H1 (cell line): ENCODE results near the gene THRB. TPM values are rescaled to one million over a fixed set of nuclear protein-coding genes. Genes with fewer than 3 reads are reported as not detected.

ENCODE experiments used
- CTCF ChIA-PET: fragments of 300-600 bp; sonication (Branson Sonifier 250); formaldehyde crosslinking; loops from one replicate; lab custom pipeline; 2021; ENCODE audit not compliant: partially characterized antibody; lab: Charles Lee
- POLR2A ChIA-PET: fragments of 300-600 bp; sonication (Branson Sonifier 250); formaldehyde crosslinking; loops from one replicate; lab custom pipeline; 2021; ENCODE audit warnings: inconsistent platforms; ENCODE audit not compliant: partially characterized antibody; lab: Charles Lee
- DNase-seq, 2 experiments: peaks; one replicate each; pipeline versions ENCODE4 v3.0.0 to v3.0.0-alpha.2; 2010 to 2022; ENCODE audit warnings: low spot score in 2 of 2, low read depth in 1 of 2, mixed read lengths in 1 of 2
- FAIRE-seq: peaks from 2 replicates; lab custom pipeline; 2011; peaks lifted over from hg19 to GRCh38; lab: Jason Lieb, UNC
- H2AFZ ChIP-seq: 2 replicates; pipeline ENCODE4 v1.8.1; 2012; ENCODE audit warnings: low read length, inconsistent platforms
- H2AK5ac ChIP-seq: 2 replicates; pipeline ENCODE4 v1.6.1; 2013; ENCODE audit warnings: low read depth, low read length
- H2BK120ac ChIP-seq: replicated peaks from 2 replicates; pipeline ENCODE3; 2013; ENCODE audit warnings: low read depth, low read length, inconsistent platforms
- H2BK12ac ChIP-seq: 2 replicates; pipeline ENCODE4 v1.6.1; 2013; ENCODE audit warnings: low read depth, low read length
- H2BK15ac ChIP-seq: 2 replicates; pipeline ENCODE4 v1.6.1; 2013; ENCODE audit warnings: low read length
- H2BK20ac ChIP-seq: 2 replicates; pipeline ENCODE4 v1.6.1; 2013; ENCODE audit warnings: low read length
- H2BK5ac ChIP-seq: 2 replicates; pipeline ENCODE4 v1.6.1; 2013; ENCODE audit warnings: low read depth, low read length
- H3K14ac ChIP-seq: 2 replicates; pipeline ENCODE4 v1.6.1; 2013; ENCODE audit warnings: inconsistent platforms; ENCODE audit not compliant: insufficient read length
- H3K18ac ChIP-seq: 2 replicates; pipeline ENCODE4 v1.6.1; 2013; ENCODE audit warnings: low read length; ENCODE audit errors: extremely low read depth
- H3K23ac ChIP-seq: 2 replicates; pipeline ENCODE4 v1.6.1; 2013; ENCODE audit warnings: inconsistent platforms; ENCODE audit not compliant: insufficient read length
- H3K23me2 ChIP-seq: 2 replicates; pipeline ENCODE4 v1.6.1; 2013; ENCODE audit warnings: low read depth, low read length
- H3K27ac ChIP-seq: 2 replicates; pipeline ENCODE4 v1.6.1; 2011; ENCODE audit warnings: low read depth, low read length, inconsistent platforms
- H3K27me3 ChIP-seq, 4 experiments: replicated peaks in 1 of 4; 1 replicate in 1 of 4; 2 replicates in 3 of 4; pipeline versions ENCODE4 v1.6.1 to v1.8.1; 2011 to 2013; ENCODE audit warnings: low read length in 3 of 4, mild to moderate bottlenecking in 3 of 4, inconsistent platforms in 2 of 4, mixed read lengths in 2 of 4, moderate library complexity in 1 of 4; ENCODE audit not compliant: control insufficient read depth in 3 of 4, insufficient read depth in 3 of 4; ENCODE audit errors: extremely low read depth in 1 of 4
- H3K36me3 ChIP-seq, 4 experiments: 2 replicates each; pipeline versions ENCODE4 v1.6.1 to v1.8.1; 2011 to 2013; ENCODE audit warnings: mild to moderate bottlenecking in 4 of 4, low read length in 3 of 4, moderate library complexity in 2 of 4, control low read depth in 1 of 4, inconsistent platforms in 1 of 4; ENCODE audit not compliant: insufficient read depth in 4 of 4, control insufficient read depth in 2 of 4
- H3K4ac ChIP-seq: replicated peaks from 2 replicates; pipeline ENCODE3; 2013; ENCODE audit warnings: low read length, low read depth, mixed read lengths, inconsistent platforms; ENCODE audit not compliant: insufficient read length
- H3K4me1 ChIP-seq, 4 experiments: replicated peaks in 1 of 4; 1 replicate in 1 of 4; 2 replicates in 3 of 4; pipeline versions ENCODE4 v1.6.1 to v1.8.1; 2011 to 2013; ENCODE audit warnings: low read length in 3 of 4, inconsistent platforms in 2 of 4, mixed read lengths in 1 of 4; ENCODE audit not compliant: insufficient read depth in 4 of 4, control insufficient read depth in 3 of 4
- H3K4me2 ChIP-seq, 2 experiments: 2 replicates each; pipeline versions ENCODE4 v1.6.1 to v1.8.1; 2011 to 2013; ENCODE audit warnings: low read depth in 2 of 2, low read length in 2 of 2, control low read depth in 1 of 2, inconsistent platforms in 1 of 2, mild to moderate bottlenecking in 1 of 2; ENCODE audit not compliant: insufficient read depth in 1 of 2
- H3K4me3 ChIP-seq, 4 experiments: fragments of 200-600, 300-600 bp in 1 of 4; sonication (generic), shearing (Covaris generic), sonication (Bioruptor Twin) in 1 of 4; 2 replicates each; pipeline versions ENCODE4 v1.5.1 to v1.8.1; 2011 to 2016; ENCODE audit warnings: low read length in 4 of 4, low read depth in 3 of 4, control low read depth in 2 of 4, inconsistent platforms in 2 of 4, mild to moderate bottlenecking in 2 of 4, mixed read lengths in 1 of 4, moderate library complexity in 1 of 4; ENCODE audit not compliant: insufficient read depth in 2 of 4; ENCODE audit errors: extremely low read depth in 1 of 4
- H3K56ac ChIP-seq: replicated peaks from 2 replicates; pipeline ENCODE3; 2013; ENCODE audit warnings: low read depth, mild to moderate bottlenecking, mixed read lengths, low read length, inconsistent platforms; ENCODE audit not compliant: insufficient read length
- H3K79me1 ChIP-seq: 2 replicates; pipeline ENCODE4 v1.6.1; 2013; ENCODE audit warnings: low read depth, low read length, control low read depth
- H3K79me2 ChIP-seq, 2 experiments: 2 replicates each; pipeline versions ENCODE4 v1.6.1 to v1.8.1; 2012 to 2013; ENCODE audit warnings: low read length in 2 of 2, mild to moderate bottlenecking in 2 of 2, inconsistent platforms in 1 of 2; ENCODE audit not compliant: insufficient read depth in 2 of 2, control insufficient read depth in 1 of 2
- H3K9ac ChIP-seq, 4 experiments: replicated peaks in 1 of 4; 1 replicate in 1 of 4; 2 replicates in 3 of 4; pipeline versions ENCODE4 v1.6.1 to v1.8.1; 2011 to 2013; ENCODE audit warnings: low read depth in 3 of 4, low read length in 3 of 4, control low read depth in 2 of 4, mild to moderate bottlenecking in 2 of 4, moderate library complexity in 2 of 4, inconsistent platforms in 1 of 4; ENCODE audit errors: extremely low read depth in 1 of 4
- H3K9me3 ChIP-seq, 2 experiments: 2 replicates each; pipeline versions ENCODE4 v1.6.1 to v1.8.1; 2012 to 2013; ENCODE audit warnings: mild to moderate bottlenecking in 2 of 2, moderate library complexity in 2 of 2, control low read depth in 1 of 2, inconsistent platforms in 1 of 2, low read depth in 1 of 2, low read length in 1 of 2, mixed read lengths in 1 of 2; ENCODE audit not compliant: insufficient read depth in 2 of 2
- H4K20me1 ChIP-seq, 2 experiments: replicated peaks in 1 of 2; 2 replicates each; pipeline versions ENCODE3 to v1.8.1; 2011 to 2013; ENCODE audit warnings: inconsistent platforms in 2 of 2, low read length in 2 of 2, mild to moderate bottlenecking in 1 of 2; ENCODE audit not compliant: insufficient read depth in 2 of 2, control insufficient read depth in 1 of 2
- H4K5ac ChIP-seq: 2 replicates; pipeline ENCODE4 v1.6.1; 2013; ENCODE audit warnings: low read length, low read depth, mixed read lengths, inconsistent platforms; ENCODE audit not compliant: insufficient read length
- H4K8ac ChIP-seq: 2 replicates; pipeline ENCODE4 v1.8.0; 2013; ENCODE audit warnings: mild to moderate bottlenecking, moderate library complexity, low read length, inconsistent platforms; ENCODE audit not compliant: insufficient read depth; ENCODE audit errors: extremely low read depth
- H4K91ac ChIP-seq: replicated peaks from 2 replicates; pipeline ENCODE3; 2013; ENCODE audit warnings: low read length, mixed read lengths, inconsistent platforms; ENCODE audit not compliant: insufficient read length
- E2F6 ChIP-seq: IDR thresholded peaks from 2 replicates; pipeline ENCODE4 v1.6.1; 2012; ENCODE audit warnings: inconsistent platforms
- EZH2 ChIP-seq: fragments of 200-600 bp; sonication (generic); IDR thresholded peaks from 2 replicates; pipeline ENCODE4 v1.7.1; 2012; ENCODE audit warnings: low read depth, mild to moderate bottlenecking, moderate library complexity, low read length, inconsistent platforms; ENCODE audit not compliant: severe bottlenecking
- GABPA ChIP-seq: IDR thresholded peaks from 2 replicates; pipeline ENCODE4 v1.6.1; 2011; ENCODE audit warnings: mild to moderate bottlenecking, low read length, moderate library complexity, borderline replicate concordance; ENCODE audit not compliant: insufficient read depth
- JUN ChIP-seq: IDR thresholded peaks from 2 replicates; pipeline ENCODE4 v1.6.1; 2011; ENCODE audit warnings: low read depth, mild to moderate bottlenecking, improper control_type of control experiment, low read length
- NANOG ChIP-seq: IDR thresholded peaks from 2 replicates; pipeline ENCODE4 v1.6.1; 2011; ENCODE audit warnings: low read length, low read depth, mild to moderate bottlenecking, inconsistent platforms; ENCODE audit not compliant: insufficient read depth, poor library complexity, severe bottlenecking
- SIX5 ChIP-seq: IDR thresholded peaks from 2 replicates; pipeline ENCODE4 v1.6.1; 2011; ENCODE audit warnings: mild to moderate bottlenecking, low read depth, low read length
- TAF1 ChIP-seq: IDR thresholded peaks from 2 replicates; pipeline ENCODE4 v1.6.1; 2011; ENCODE audit warnings: mild to moderate bottlenecking, low read depth, low read length
- WGBS, 2 experiments: shearing (Covaris generic) in 1 of 2; methylation state at CpG; one replicate each; pipeline versions ENCODE4 v1.1.6 to v1.1.7; 2013 to 2015; ENCODE audit warnings: low lambda C conversion rate in 2 of 2, mixed read lengths in 2 of 2, inconsistent platforms in 1 of 2, low coverage in 1 of 2, missing lambda C conversion rate in 1 of 2; ENCODE audit not compliant: insufficient replicate concordance in 2 of 2, insufficient coverage in 1 of 2, insufficient read length in 1 of 2; ENCODE audit errors: extremely low coverage in 1 of 2, missing lambda C conversion rate in 1 of 2; 5-methylcytosine and 5-hydroxymethylcytosine counted together
- polyA plus RNA-seq, 7 experiments: library from polyadenylated mRNA; depleted of rRNA in 3 of 7; stranded (reverse) in 5 of 7; unstranded in 2 of 7; fragments of >200 nt in 5 of 7; fragments of 200-250 nt in 2 of 7; gene quantifications; 1 replicate in 5 of 7; 2 replicates in 1 of 7; 4 replicates in 1 of 7; pipeline versions ENCODE4 v1.2.1 to v1.2.3, GENCODE V29; 2011 to 2013; ENCODE audit warnings: missing spikeins in 2 of 7, mixed read lengths in 2 of 7
- total RNA-seq: library from RNA; stranded (reverse); fragmentation: NEBNext Ultra II Directional; extraction: Animal tissue kit (Norgen Biotek cat#: 25700); gene quantifications from 2 replicates; pipeline ENCODE4 v1.2.1, GENCODE V29; 2021

THRB gene
- total and polyA plus RNA-seq, 2 of the 8 experiments (the other 6 are each of a cell fraction or from before 2014, with no cell fraction given) = 0.98 to 3.9 TPM

- WGBS, 2 experiments = 93% methylated on average over 3 of the region's 3 CpGs; no CpG with 5 or more reads in 1 of the 2 experiments
- Histone ChIP-seq H3K14ac (no peak overlapping the region), H4K20me1 (no peaks in the 10 kb centered on the region), H3K18ac (no peak overlapping the region), H2AFZ (no peak overlapping the region), H3K27ac (no peak overlapping the region), H3K23me2 (no peaks in the 10 kb centered on the region), H3K4me3 (no peak overlapping the region), H4K8ac (no peak overlapping the region), H3K9ac (no peak overlapping the region), H3K23ac (no peak overlapping the region), H2BK15ac (no peak overlapping the region), H2BK20ac (no peak overlapping the region), H3K56ac (no peak overlapping the region), H2BK120ac (no peak overlapping the region), H3K4me2 (no peak overlapping the region), H2AK5ac (no peak overlapping the region), H2BK12ac (no peak overlapping the region), H3K27me3 (no peaks in the 10 kb centered on the region), H4K5ac (no peak overlapping the region), H3K9me3 (no peaks in the 10 kb centered on the region), H2BK5ac (no peak overlapping the region), H3K4me1 (no peaks in the 10 kb centered on the region), H3K4ac (no peak overlapping the region), H4K91ac (no peak overlapping the region), H3K36me3 (no peaks in the 10 kb centered on the region), H3K79me1 (no peaks in the 10 kb centered on the region), H3K79me2 (no peaks in the 10 kb centered on the region)
- FAIRE-seq (no peak), DNase-seq (no peak)
- TF ChIP-seq TAF1 (no peak), EZH2 (no peak), NANOG (no peak), JUN (no peak), E2F6 (no peak), SIX5 (no peak), GABPA (no peak)
- ChIA-PET POLR2A (no interaction called here), CTCF (interaction anchor here (0.5 to 0.8 kb wide), 2 partner anchors 19 to 203 kb away, joined by 4 read pairs; no protein-coding TSS in a partner anchor)
Measured at GRCh38 chr3:24211381-24211780, 283.3 kb downstream of the THRB start.
